Gastrocnemius medialis (tissue), 4 donors: Measurements from ENCODE around the gene ISLR.

Source experiments
- CTCF ChIP-seq, 5 experiments: fragments of 450-650 bp in 3 of 5; fragments of 200-600 bp in 2 of 5; sonication (generic) in 2 of 5; IDR thresholded peaks in 4 of 5; conservative IDR thresholded peaks in 1 of 5; 1 replicate in 4 of 5; 2 replicates in 1 of 5; pipeline ENCODE4 v1.5.1; 2016 to 2019; ENCODE audit warnings: antibody characterized with exemption in 5 of 5, mild to moderate bottlenecking in 3 of 5, moderate library complexity in 3 of 5
- POLR2A ChIP-seq, 2 donors: fragments of 450-650 bp; IDR thresholded peaks; one replicate each; pipeline ENCODE4 v1.6.1; 2017; ENCODE audit warnings: antibody characterized with exemption in 2 of 2, mild to moderate bottlenecking in 2 of 2, moderate library complexity in 2 of 2

DNA sequence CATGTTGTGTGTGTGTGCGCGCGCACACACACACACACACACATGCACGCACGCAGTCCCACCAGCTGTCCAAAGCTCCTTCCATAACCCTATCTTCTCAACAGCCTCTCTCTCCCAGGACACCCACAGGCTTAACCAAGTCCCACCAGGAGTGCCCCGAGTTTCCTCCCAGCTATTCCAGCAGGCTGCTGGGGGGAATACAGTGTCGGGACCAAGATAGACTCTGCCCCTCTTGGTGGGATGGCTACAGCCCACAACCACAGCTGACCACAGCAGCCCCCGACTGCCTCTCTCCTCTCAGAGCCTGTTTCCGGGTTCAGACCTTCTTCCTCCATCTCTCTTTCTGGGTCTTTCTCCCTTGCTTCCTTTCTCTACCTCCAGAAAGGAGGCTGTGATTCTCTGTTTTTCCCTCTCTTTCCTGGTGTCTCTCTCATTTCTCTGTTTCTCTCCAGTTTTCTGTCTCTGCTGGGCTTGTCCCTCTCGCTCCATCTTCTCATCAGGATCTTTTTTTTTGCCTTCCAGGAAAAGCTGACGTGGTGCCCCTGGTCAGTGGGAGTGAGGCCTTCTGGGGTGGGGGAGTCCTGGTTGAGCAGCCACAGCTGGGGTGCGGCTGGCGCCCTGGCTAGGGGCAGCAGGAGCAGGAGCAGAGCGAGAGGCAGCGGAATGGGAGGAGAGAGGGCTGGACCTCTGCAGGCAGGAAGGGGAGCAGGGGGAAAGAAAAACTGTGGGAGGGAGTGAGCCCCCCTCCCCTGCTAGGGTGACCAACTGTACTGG lies 3.3 kb upstream of the ISLR start:
- TF ChIP-seq CTCF (IDR thresholded peaks at IDR 0.05 in 4 of 5, conservative IDR thresholded peaks at IDR 0.05 in 1 of 5) (no peak), POLR2A (IDR thresholded peaks at IDR 0.05) (no peak)
